ENCODE data around the gene SUMO1.

Gene SUMO1

DNA sequence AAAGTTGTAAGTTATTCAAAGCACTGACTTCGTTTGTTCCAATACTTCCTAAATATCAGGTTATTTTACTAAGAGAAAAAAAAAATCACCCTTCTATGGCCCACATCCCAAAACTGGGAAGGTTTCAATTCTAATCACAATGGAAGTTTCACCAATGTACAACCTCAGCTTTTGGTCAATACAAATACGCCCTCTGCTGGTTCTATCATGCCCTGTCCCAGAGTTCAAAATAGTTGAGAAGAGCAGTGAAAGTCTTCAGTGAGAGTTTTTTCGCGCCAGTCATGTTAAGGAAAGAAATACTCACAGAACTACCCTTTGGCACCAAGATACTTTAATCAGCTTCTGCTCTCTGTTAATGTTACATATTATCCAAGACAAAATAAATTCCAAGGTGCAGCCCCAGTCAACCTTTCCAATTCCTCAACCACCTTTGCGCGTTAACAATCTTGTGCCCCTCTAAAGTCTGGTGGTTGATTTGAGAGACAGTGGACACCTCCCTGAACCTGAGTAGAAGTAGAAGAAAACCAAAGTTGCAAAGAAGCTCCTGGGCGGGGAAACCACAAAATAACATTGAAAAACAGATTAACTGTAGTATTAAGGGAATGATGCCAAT is 59.9 kb downstream of the SUMO1 start:
- Mint-ChIP-seq H3K36me3 (ENCODE audit: low read depth) (peaks cover 18% of the 10 kb centered on the region), H3K27me3 (ENCODE audit: low read depth, poor library complexity) (peaks cover 3% of the 10 kb centered on the region), H3K4me3 (no peak overlapping the region), H3K9me3 (peaks cover 24% of the 10 kb centered on the region), H3K4me1 (no peaks in the 10 kb centered on the region), H3K27ac (no peak overlapping the region)
- peak; percentile 69 for DNase-seq
- TF ChIP-seq, protein P1, sequence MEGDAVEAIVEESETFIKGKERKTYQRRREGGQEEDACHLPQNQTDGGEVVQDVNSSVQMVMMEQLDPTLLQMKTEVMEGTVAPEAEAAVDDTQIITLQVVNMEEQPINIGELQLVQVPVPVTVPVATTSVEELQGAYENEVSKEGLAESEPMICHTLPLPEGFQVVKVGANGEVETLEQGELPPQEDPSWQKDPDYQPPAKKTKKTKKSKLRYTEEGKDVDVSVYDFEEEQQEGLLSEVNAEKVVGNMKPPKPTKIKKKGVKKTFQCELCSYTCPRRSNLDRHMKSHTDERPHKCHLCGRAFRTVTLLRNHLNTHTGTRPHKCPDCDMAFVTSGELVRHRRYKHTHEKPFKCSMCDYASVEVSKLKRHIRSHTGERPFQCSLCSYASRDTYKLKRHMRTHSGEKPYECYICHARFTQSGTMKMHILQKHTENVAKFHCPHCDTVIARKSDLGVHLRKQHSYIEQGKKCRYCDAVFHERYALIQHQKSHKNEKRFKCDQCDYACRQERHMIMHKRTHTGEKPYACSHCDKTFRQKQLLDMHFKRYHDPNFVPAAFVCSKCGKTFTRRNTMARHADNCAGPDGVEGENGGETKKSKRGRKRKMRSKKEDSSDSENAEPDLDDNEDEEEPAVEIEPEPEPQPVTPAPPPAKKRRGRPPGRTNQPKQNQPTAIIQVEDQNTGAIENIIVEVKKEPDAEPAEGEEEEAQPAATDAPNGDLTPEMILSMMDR (IDR thresholded peaks at IDR 0.05): peak; percentile 87

DNA sequence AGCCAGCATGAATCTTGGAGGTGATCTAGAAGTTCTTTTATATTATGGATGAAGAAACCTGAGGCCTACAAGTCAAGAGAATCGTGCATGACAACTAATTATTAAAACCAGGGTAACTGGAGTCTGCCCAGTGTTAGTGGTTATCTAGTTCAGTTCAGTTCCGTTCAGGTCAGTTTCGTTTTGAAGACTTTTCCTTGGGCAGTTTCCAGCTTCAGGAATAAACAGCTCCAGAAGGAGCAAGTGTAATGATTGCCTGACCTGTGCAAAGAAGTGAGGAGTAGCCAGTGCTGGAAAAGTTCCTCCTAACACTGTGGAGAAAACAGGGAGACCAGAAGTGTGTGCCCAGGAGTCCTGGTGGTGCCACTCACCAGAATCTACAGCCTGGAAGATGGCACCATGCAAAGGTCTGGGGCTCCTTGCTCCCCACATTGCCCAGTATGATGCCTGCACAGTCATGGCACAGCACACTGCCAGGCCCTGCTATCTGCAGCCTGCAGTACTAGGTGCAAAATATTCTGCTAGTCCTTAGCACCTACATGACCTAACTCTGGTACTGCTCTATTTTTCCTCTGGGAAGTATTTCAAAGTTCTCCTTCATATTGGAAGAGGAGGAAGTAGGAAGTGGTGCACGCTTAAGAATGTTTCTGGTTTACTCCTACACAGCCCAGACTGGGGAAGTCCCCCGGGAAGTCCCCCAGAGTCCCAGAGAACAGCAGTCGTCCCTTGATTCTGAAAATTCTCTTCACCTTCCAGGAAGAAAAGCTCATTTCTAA is 65.8 kb downstream of the SUMO1 start:
- Mint-ChIP-seq H3K9me3 (peaks cover 16% of the 10 kb centered on the region), H3K4me3 (no peak overlapping the region), H3K27me3 (ENCODE audit: low read depth, poor library complexity) (peaks cover 15% of the 10 kb centered on the region), H3K27ac (no peak overlapping the region), H3K4me1 (peaks cover 44% of the 10 kb centered on the region), H3K36me3 (ENCODE audit: low read depth) (peaks cover 18% of the 10 kb centered on the region)
- DNase-seq: no peak
- TF ChIP-seq, protein P1 (IDR thresholded peaks at IDR 0.05): no peak

DNA sequence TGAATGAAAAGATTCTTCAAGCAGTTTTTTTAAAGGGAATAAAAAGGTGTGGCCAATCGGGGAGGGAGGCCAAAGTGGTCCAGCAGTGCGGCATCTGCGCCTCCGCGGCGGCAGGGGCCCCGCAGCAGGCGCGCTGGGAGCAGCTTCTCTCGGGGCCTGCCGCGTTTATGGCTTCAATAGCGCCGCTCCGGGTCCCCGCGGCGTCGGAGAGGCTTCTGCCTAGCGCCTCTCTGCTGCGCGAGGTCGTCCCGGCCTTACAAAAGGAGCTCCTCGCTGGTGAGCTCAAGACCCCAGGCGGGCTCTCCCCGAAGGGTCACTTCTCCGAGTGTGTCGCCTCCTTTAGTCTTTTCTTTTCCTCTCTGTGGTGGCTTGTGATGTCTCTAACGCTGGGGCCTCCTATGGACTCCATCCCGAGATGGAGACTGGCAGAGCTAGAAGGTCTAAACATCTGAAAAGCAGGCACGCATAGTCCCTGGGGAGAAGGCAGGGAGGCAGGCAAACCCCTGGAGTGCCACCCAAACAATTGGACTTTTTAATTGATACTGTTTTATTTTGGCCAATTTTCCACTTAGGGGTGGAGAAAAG is 67.1 kb downstream of the SUMO1 start:
- peaks cover 12% of the 10 kb centered on the region for H3K9me3 Mint-ChIP-seq
- peaks cover 49% of the 10 kb centered on the region for H3K4me1 Mint-ChIP-seq
- H3K27ac Mint-ChIP-seq: peak overlapping the region; percentile 40
- H3K4me3 Mint-ChIP-seq: peak overlapping the region; percentile 61
- H3K27me3 Mint-ChIP-seq (ENCODE audit: low read depth, poor library complexity): peaks cover 15% of the 10 kb centered on the region
- TF ChIP-seq, protein P1 (IDR thresholded peaks at IDR 0.05): no peak
- DNase-seq: peak; percentile 68
- peaks cover 14% of the 10 kb centered on the region for H3K36me3 Mint-ChIP-seq (ENCODE audit: low read depth)

DNA sequence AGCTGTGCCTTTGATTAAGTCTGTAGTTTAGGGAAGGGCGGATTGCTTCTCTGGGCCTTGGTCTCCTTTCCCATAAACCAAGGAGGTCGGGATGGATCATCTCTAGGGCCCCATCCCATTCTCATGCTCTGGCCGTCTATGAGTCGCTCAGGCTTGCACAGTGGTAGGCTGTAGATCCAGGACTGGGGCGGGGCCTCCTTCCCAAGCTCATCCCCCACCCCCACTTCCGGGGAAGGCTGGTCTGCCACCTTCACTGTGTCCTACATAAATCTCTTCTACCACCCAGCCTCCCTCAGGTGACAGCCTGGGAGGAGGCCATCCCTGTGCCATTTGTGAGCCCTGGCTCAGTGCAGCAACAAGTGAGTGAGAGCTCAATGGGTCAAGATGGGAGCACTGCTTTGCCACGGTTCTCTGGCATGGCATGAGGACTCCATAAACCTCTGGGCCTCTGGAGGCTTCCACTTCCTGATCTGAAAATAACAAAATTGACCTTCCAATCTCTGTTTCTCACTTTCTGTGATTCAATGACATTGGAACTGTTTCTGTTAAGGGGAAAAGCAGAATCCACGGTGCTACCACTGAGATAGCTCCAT is 68.5 kb downstream of the SUMO1 start:
- peaks cover 15% of the 10 kb centered on the region for H3K27me3 Mint-ChIP-seq (ENCODE audit: low read depth, poor library complexity)
- peak; percentile 22 for DNase-seq
- peaks cover 5% of the 10 kb centered on the region for H3K36me3 Mint-ChIP-seq (ENCODE audit: low read depth)
- TF ChIP-seq, protein P1 (IDR thresholded peaks at IDR 0.05): no peak
- H3K4me1 Mint-ChIP-seq: peaks cover 58% of the 10 kb centered on the region
- H3K4me3 Mint-ChIP-seq: no peak overlapping the region
- H3K27ac Mint-ChIP-seq: no peak overlapping the region
- H3K9me3 Mint-ChIP-seq: peaks cover under 1% of the 10 kb centered on the region

DNA sequence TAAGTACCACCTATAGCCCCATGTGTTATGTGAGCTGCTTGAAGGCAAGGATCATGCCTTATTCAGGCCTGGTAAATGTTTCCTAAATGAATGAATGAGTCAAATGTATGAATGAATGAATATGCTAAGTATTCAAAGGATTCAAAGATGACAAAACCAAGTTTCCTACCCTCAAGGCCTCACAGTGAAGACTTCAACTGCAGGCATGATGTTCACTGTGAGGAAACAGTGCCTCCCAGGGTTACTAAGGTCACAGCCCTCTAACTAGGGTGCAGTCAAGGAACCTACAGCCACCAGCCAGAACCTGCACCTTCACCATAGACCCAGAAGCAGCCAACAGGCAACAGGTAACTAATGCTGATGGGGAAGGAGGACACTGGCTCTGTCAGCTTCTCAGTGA is 69.3 kb downstream of the SUMO1 start:
- no peak for DNase-seq
- Mint-ChIP-seq H3K4me1 (peaks cover 66% of the 10 kb centered on the region), H3K27ac (no peak overlapping the region), H3K27me3 (ENCODE audit: low read depth, poor library complexity) (peaks cover 14% of the 10 kb centered on the region), H3K36me3 (ENCODE audit: low read depth) (peaks cover 2% of the 10 kb centered on the region), H3K9me3 (no peaks in the 10 kb centered on the region), H3K4me3 (no peak overlapping the region)
- TF ChIP-seq, protein P1 (IDR thresholded peaks at IDR 0.05): no peak

Measured in nephron progenitor cell (in vitro differentiated cells).